Transverse colon (tissue), 4 donors: ENCODE data around the gene DNAL4. TPM values are rescaled to one million over a fixed set of nuclear protein-coding genes. Genes with fewer than 3 reads are reported as not detected.

Experiments used
- DNase-seq: peaks from one replicate; pipeline ENCODE4 v3.0.0-alpha.2; 2019
- H3K27ac ChIP-seq, 4 donors: fragments of 200-600 bp; sonication (generic); 2 replicates each; pipeline ENCODE4 v1.5.1; 2016 to 2018; ENCODE audit warnings: inconsistent platforms in 4 of 4
- H3K27me3 ChIP-seq: fragments of 200-600 bp; sonication (generic); 2 replicates; pipeline ENCODE4 v1.5.1; 2017; ENCODE audit warnings: inconsistent platforms
- H3K36me3 ChIP-seq, 4 donors: fragments of 200-600 bp; sonication (generic); 2 replicates each; pipeline ENCODE4 v1.5.1; 2017 to 2019; ENCODE audit warnings: inconsistent platforms in 4 of 4
- H3K4me1 ChIP-seq, 4 donors: fragments of 200-600 bp; sonication (generic); 2 replicates each; pipeline ENCODE4 v1.5.1; 2017 to 2020; ENCODE audit warnings: inconsistent platforms in 4 of 4
- H3K4me3 ChIP-seq, 4 donors: fragments of 200-600 bp; sonication (generic); 1 replicate in 1 of 4; 2 replicates in 3 of 4; pipeline versions ENCODE4 v1.5.1 to v1.6.1; 2017 to 2019; ENCODE audit warnings: inconsistent platforms in 4 of 4
- H3K9me3 ChIP-seq, 2 donors: fragments of 200-600 bp; sonication (generic); 2 replicates each; pipeline ENCODE4 v1.5.1; 2017 to 2019; ENCODE audit warnings: inconsistent platforms in 2 of 2
- CTCF ChIP-seq, 5 experiments: fragments of 200-600 bp in 3 of 5; fragments of 450-650 bp in 2 of 5; sonication (generic) in 3 of 5; IDR thresholded peaks; 1 replicate in 2 of 5; 2 replicates in 3 of 5; pipeline ENCODE4 v1.5.1; 2016 to 2017; ENCODE audit warnings: antibody characterized with exemption in 5 of 5, inconsistent platforms in 3 of 5, mild to moderate bottlenecking in 2 of 5, moderate library complexity in 1 of 5
- EP300 ChIP-seq: sonication (generic); formaldehyde crosslinking; IDR thresholded peaks from one replicate; pipeline ENCODE4 v1.6.1; 2017; ENCODE audit warnings: antibody characterized with exemption, low read depth
- POLR2A ChIP-seq: fragments of 450-650 bp; IDR thresholded peaks from one replicate; pipeline ENCODE4 v1.6.1; 2016; ENCODE audit warnings: antibody characterized with exemption, mild to moderate bottlenecking, moderate library complexity
- POLR2AphosphoS5 ChIP-seq, 3 donors: sonication (generic); formaldehyde crosslinking; IDR thresholded peaks; one replicate each; pipeline ENCODE4 v1.6.1; 2016; ENCODE audit warnings: antibody characterized with exemption in 3 of 3
- WGBS, 2 donors: methylation state at CpG; one replicate each; pipeline ENCODE4 v1.1.5; 2018; ENCODE audit warnings: low coverage in 1 of 2; 5-methylcytosine and 5-hydroxymethylcytosine counted together
- in situ Hi-C, 4 donors: fragments of 200-750 bp; cut with MboI; loops; one replicate each; pipeline versions ENCODE4 v1.15.0 to v1.15.1; 2017; ENCODE audit warnings: low sequenced_read_pairs in 3 of 4, low pct_ligation_motif_present in 1 of 4, low pct_unique_long_range_greater_than_20kb in 1 of 4
- intact Hi-C: fragments of 100-400 bp; cut with DNase I; formaldehyde crosslinking; loops from one replicate; pipeline ENCODE4 v1.15.1; 2023; ENCODE audit warnings: low total_unique reads
- total RNA-seq, 4 donors: library from RNA; depleted of rRNA; stranded (reverse); fragments of >200 nt; gene quantifications; one replicate each; pipeline ENCODE4 v1.1.0, GENCODE V29; 2016

The DNAL4 gene
- total RNA-seq, 4 donors from 2014 or later = 13.8 to 39.0 (median 19.3) TPM

- in situ Hi-C loops = no loop called here
- no peak overlapping the region for H3K27ac ChIP-seq
- no peak for DNase-seq
- TF ChIP-seq EP300 = no peak
- no peak for TF ChIP-seq CTCF (IDR thresholded peaks at IDR 0.05)
- no peak for TF ChIP-seq POLR2A
- no peak for TF ChIP-seq POLR2AphosphoS5 (IDR thresholded peaks at IDR 0.05)
- WGBS, 2 donors = 53 to 81% methylated on average over 5 to 21 of the region's 21 CpGs
- no peaks in the 10 kb centered on the region for H3K9me3 ChIP-seq
- H3K4me1 ChIP-seq = peaks cover 16 to 21% (median 20%) of the 10 kb centered on the region in 4 donors
- intact Hi-C loops = no loop called here
- H3K36me3 ChIP-seq = peaks cover 0 to 64% (median 36%) of the 10 kb centered on the region in 4 donors
- H3K4me3 ChIP-seq = no peak overlapping the region
- no peaks in the 10 kb centered on the region for H3K27me3 ChIP-seq
Observed at GRCh38 chr22:38737302-38738060, 56.5 kb downstream of the DNAL4 start.

- intact Hi-C loops = no loop called here
Observed at GRCh38 chr22:38736257-38736570, 57.7 kb downstream of the DNAL4 start.

DNA sequence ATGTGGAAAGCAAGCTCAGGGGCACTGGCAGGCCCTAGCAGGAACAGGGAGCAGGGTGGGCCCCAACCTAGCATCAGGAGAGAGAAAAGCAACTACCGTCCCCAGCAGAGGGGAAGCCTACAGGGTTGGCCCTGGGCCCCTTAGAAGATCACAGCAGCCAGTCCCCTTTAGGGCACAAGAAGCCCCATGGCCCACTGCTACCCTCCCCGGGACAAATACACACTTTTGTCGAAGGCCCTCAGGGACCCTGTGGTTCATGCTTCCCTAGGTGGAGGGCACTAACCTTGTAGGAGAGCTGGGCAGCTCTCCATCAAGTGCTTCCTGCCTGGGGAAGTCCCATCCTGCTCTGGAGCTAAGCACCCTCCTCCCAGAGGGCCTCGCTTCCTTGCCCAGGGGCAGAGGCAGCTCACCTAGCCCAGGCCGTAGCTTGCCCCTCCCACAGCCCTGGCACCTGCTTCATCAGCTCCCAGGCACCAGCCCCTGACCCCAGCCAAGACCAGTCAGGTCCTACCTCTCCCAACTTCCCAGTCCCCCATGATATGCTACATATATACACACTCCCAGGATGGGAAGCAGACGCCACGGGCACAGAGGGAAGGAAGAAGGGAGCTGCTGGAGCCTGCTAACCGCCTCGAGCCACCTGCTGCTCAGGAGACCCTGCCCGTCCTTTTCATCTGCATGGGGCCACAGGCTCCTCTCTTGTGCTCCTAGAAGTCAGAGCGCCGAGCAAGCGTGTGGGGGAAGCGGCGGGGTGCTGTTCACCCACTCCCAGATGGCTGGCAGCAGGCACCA lies 58.3 kb downstream of the DNAL4 start:
- intact Hi-C loops (no loop called here), in situ Hi-C loops (no loop called here)
- Histone ChIP-seq H3K27me3 (no peaks in the 10 kb centered on the region), H3K9me3 (no peaks in the 10 kb centered on the region), H3K4me3 (no peak overlapping the region), H3K27ac (peak overlapping the region in 2 of 4 donors; percentile 64 to 80), H3K4me1 (peaks cover 16 to 21% (median 20%) of the 10 kb centered on the region in 4 donors), H3K36me3 (peaks cover 0 to 50% (median 28%) of the 10 kb centered on the region in 4 donors)
- no peak for DNase-seq
- no peak for TF ChIP-seq POLR2A
- no peak for TF ChIP-seq CTCF (IDR thresholded peaks at IDR 0.05)
- TF ChIP-seq EP300 = no peak
- TF ChIP-seq POLR2AphosphoS5 (IDR thresholded peaks at IDR 0.05) = no peak
- WGBS, 2 donors = 83 to 85% methylated on average over 7 to 15 of the region's 15 CpGs

More at GRCh38 chr22:38736257-38736570, 57.7 kb downstream of the DNAL4 start:
- peak overlapping the region in 1 of 4 donors; percentile 80 for H3K27ac ChIP-seq
- TF ChIP-seq EP300 = no peak
- no peak for DNase-seq
- no peaks in the 10 kb centered on the region for H3K9me3 ChIP-seq
- 83 to 100% methylated on average over 2 to 7 of the region's 7 CpGs for WGBS, 2 donors
- peaks cover 16 to 21% (median 20%) of the 10 kb centered on the region in 4 donors for H3K4me1 ChIP-seq
- H3K36me3 ChIP-seq = peaks cover 0 to 53% (median 30%) of the 10 kb centered on the region in 4 donors
- in situ Hi-C loops = no loop called here
- no peak overlapping the region for H3K4me3 ChIP-seq
- H3K27me3 ChIP-seq = no peaks in the 10 kb centered on the region

- intact Hi-C loops = no loop called here
Observed at GRCh38 chr22:38735126-38735464, 58.8 kb downstream of the DNAL4 start.

More at GRCh38 chr22:38735126-38735464, 58.8 kb downstream of the DNAL4 start:
- Histone ChIP-seq H3K27ac (peak overlapping the region in 3 of 4 donors; percentile 64 to 80 (median 72)), H3K36me3 (peaks cover 0 to 44% (median 25%) of the 10 kb centered on the region in 4 donors), H3K27me3 (no peaks in the 10 kb centered on the region), H3K9me3 (no peaks in the 10 kb centered on the region), H3K4me1 (peaks cover 16 to 21% (median 20%) of the 10 kb centered on the region in 4 donors), H3K4me3 (no peak overlapping the region)
- no peak for TF ChIP-seq POLR2AphosphoS5 (IDR thresholded peaks at IDR 0.05)
- no peak for TF ChIP-seq CTCF (IDR thresholded peaks at IDR 0.05)
- TF ChIP-seq POLR2A = no peak
- TF ChIP-seq EP300 = no peak
- DNase-seq = no peak
- WGBS, 2 donors = 90% methylated on average over 7 of the region's 7 CpGs; no CpG with 5 or more reads in 1 of the 2 donors
- in situ Hi-C loops = no loop called here
